SK-N-SH treated with all-trans-retinoic acid at 6 μM for 48 hours (cell line): ENCODE results near the gene UTS2B.

Experiments
- BACH2 ChIP-seq: fragments of 250-450 bp; sonication (Bioruptor Pico); IDR thresholded peaks from 2 replicates; pipeline ENCODE4 v1.9.0; 2021; ENCODE audit warnings: mild to moderate bottlenecking, borderline replicate concordance
- CSRNP3 ChIP-seq: fragments of 250-450 bp; sonication (Bioruptor Pico); IDR thresholded peaks from 2 replicates; pipeline ENCODE4 v1.5.1; 2021; ENCODE audit warnings: mild to moderate bottlenecking, moderate library complexity
- ESRRG ChIP-seq: fragments of 250-450 bp; sonication (Bioruptor Pico); IDR thresholded peaks from 2 replicates; pipeline ENCODE4 v1.6.1; 2021; ENCODE audit warnings: mild to moderate bottlenecking
- GLIS3 ChIP-seq: fragments of 250-450 bp; sonication (Bioruptor Pico); IDR thresholded peaks from 2 replicates; pipeline ENCODE4 v1.5.0; 2020; ENCODE audit warnings: mild to moderate bottlenecking, moderate library complexity
- POU6F1 ChIP-seq: fragments of 250-450 bp; sonication (Bioruptor Pico); IDR thresholded peaks from 2 replicates; pipeline ENCODE4 v1.8.0; 2021; ENCODE audit warnings: low read depth, mild to moderate bottlenecking, moderate library complexity, borderline replicate concordance
- PPARA ChIP-seq: fragments of 250-450 bp; sonication (Bioruptor Pico); IDR thresholded peaks from 2 replicates; pipeline ENCODE4 v1.5.0; 2020; ENCODE audit warnings: mild to moderate bottlenecking, borderline replicate concordance
- RARB ChIP-seq: fragments of 250-450 bp; sonication (Bioruptor Pico); IDR thresholded peaks from 2 replicates; pipeline ENCODE4 v1.8.0; 2021; ENCODE audit warnings: mild to moderate bottlenecking, moderate library complexity
- SNAI2 ChIP-seq: fragments of 250-450 bp; sonication (Bioruptor Pico); IDR thresholded peaks from 2 replicates; pipeline ENCODE4 v1.5.0; 2020; ENCODE audit warnings: mild to moderate bottlenecking, moderate library complexity
- TSHZ2 ChIP-seq: fragments of 250-450 bp; sonication (Bioruptor Pico); IDR thresholded peaks from 2 replicates; pipeline ENCODE4 v1.5.0; 2020; ENCODE audit warnings: mild to moderate bottlenecking, moderate library complexity
- ZFP3 ChIP-seq: fragments of 250-450 bp; sonication (Bioruptor Pico); IDR thresholded peaks from 2 replicates; pipeline ENCODE4 v1.5.0; 2020; ENCODE audit warnings: mild to moderate bottlenecking, moderate library complexity
- ZNF565 ChIP-seq: fragments of 450-650 bp; formaldehyde crosslinking; conservative IDR thresholded peaks from 2 replicates; pipeline ENCODE4 v1.5.0; 2020; ENCODE audit warnings: low read depth, mild to moderate bottlenecking, moderate library complexity
- ZNF70 ChIP-seq: fragments of 450-650 bp; formaldehyde crosslinking; IDR thresholded peaks from 2 replicates; pipeline ENCODE4 v1.5.0; 2020; ENCODE audit warnings: mild to moderate bottlenecking, moderate library complexity
- ZNF8 ChIP-seq: fragments of 450-650 bp; formaldehyde crosslinking; IDR thresholded peaks from 2 replicates; pipeline ENCODE4 v1.5.0; 2020; ENCODE audit warnings: mild to moderate bottlenecking, moderate library complexity
- TF ChIP-seq, protein P1 (sequence below): fragments of 250-450 bp; sonication (Bioruptor Pico); IDR thresholded peaks from 2 replicates; pipeline ENCODE4 v1.8.0; 2020; ENCODE audit warnings: mild to moderate bottlenecking, moderate library complexity, borderline replicate concordance

DNA sequence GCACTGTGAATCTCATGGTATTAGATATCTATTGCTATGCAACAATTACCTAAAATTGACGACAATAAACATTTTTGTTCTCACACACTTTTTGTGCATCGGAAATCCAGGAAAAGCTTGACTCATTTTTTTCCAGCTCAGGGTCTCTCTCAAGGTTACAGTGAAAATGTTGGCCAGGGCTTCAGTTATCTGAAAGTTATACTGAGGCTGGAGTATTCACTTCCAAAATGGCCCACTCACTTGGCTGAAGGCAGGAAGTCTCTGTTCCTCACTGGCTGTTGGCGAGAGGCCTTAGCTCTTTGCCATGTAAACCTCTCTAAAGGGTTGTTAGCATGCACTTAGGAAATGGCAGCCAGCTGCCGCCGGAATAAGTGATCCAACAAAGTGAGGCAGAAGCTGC, 89.8 kb downstream of the UTS2B start:
- TF ChIP-seq, protein P1, sequence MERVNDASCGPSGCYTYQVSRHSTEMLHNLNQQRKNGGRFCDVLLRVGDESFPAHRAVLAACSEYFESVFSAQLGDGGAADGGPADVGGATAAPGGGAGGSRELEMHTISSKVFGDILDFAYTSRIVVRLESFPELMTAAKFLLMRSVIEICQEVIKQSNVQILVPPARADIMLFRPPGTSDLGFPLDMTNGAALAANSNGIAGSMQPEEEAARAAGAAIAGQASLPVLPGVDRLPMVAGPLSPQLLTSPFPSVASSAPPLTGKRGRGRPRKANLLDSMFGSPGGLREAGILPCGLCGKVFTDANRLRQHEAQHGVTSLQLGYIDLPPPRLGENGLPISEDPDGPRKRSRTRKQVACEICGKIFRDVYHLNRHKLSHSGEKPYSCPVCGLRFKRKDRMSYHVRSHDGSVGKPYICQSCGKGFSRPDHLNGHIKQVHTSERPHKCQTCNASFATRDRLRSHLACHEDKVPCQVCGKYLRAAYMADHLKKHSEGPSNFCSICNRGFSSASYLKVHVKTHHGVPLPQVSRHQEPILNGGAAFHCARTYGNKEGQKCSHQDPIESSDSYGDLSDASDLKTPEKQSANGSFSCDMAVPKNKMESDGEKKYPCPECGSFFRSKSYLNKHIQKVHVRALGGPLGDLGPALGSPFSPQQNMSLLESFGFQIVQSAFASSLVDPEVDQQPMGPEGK = no peak
- no peak for TF ChIP-seq ZNF565 (CRISPR knock-in tag)
- TF ChIP-seq ZNF8 (CRISPR knock-in tag) = no peak
- TF ChIP-seq ESRRG (CRISPR knock-in tag) = no peak
- no peak for TF ChIP-seq TSHZ2 (CRISPR knock-in tag)
- TF ChIP-seq GLIS3 (CRISPR knock-in tag) = no peak
- TF ChIP-seq SNAI2 (CRISPR knock-in tag) = no peak
- TF ChIP-seq RARB (CRISPR knock-in tag) = no peak
- TF ChIP-seq PPARA = no peak
- TF ChIP-seq ZFP3 = no peak
- TF ChIP-seq BACH2 (CRISPR knock-in tag) = no peak
- no peak for TF ChIP-seq CSRNP3 (CRISPR knock-in tag)
- no peak for TF ChIP-seq ZNF70 (CRISPR knock-in tag)
- TF ChIP-seq POU6F1 (CRISPR knock-in tag) = no peak
